Fibroblast of lung (primary cell): Measurements from ENCODE around the gene CNPY4.

Experiments used
- EZH2 ChIP-seq: IDR thresholded peaks from 2 replicates; pipeline ENCODE4 v1.5.1; 2012; ENCODE audit warnings: low read length, control low read depth, mild to moderate bottlenecking; ENCODE audit errors: missing control alignments
- TF ChIP-seq, protein P1 (sequence below), 2 donors: IDR thresholded peaks in 1 of 2; conservative IDR thresholded peaks in 1 of 2; 1 replicate in 1 of 2; 2 replicates in 1 of 2; pipeline ENCODE4 v1.5.1; 2011 to 2012; ENCODE audit warnings: low read length in 2 of 2, control low read depth in 1 of 2, inconsistent platforms in 1 of 2, low read depth in 1 of 2, mild to moderate bottlenecking in 1 of 2

- TF ChIP-seq, protein P1, sequence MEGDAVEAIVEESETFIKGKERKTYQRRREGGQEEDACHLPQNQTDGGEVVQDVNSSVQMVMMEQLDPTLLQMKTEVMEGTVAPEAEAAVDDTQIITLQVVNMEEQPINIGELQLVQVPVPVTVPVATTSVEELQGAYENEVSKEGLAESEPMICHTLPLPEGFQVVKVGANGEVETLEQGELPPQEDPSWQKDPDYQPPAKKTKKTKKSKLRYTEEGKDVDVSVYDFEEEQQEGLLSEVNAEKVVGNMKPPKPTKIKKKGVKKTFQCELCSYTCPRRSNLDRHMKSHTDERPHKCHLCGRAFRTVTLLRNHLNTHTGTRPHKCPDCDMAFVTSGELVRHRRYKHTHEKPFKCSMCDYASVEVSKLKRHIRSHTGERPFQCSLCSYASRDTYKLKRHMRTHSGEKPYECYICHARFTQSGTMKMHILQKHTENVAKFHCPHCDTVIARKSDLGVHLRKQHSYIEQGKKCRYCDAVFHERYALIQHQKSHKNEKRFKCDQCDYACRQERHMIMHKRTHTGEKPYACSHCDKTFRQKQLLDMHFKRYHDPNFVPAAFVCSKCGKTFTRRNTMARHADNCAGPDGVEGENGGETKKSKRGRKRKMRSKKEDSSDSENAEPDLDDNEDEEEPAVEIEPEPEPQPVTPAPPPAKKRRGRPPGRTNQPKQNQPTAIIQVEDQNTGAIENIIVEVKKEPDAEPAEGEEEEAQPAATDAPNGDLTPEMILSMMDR (conservative IDR thresholded peaks at IDR 0.05 in 1 of 2, IDR thresholded peaks at IDR 0.05 in 1 of 2; ENCODE audit: low read depth in 1 of 2, low read length in 2 of 2): no peak
- TF ChIP-seq EZH2: no peak
Observed at GRCh38 chr7:100099452-100099851, 20.0 kb upstream of the CNPY4 start.
